GM21381 (cell line): ENCODE measurements around the gene XRCC1.
"Not testable (repeated sequence)": the region's sequence is repeated elsewhere in the genome, so short reads cannot be mapped to it uniquely, and the experiment has no call there.

Experiments used
- ATAC-seq: cut with Tn5 transposase; IDR thresholded peaks from one replicate; pipeline ENCODE4 v1.9.1; 2021; ENCODE audit warnings: mild to moderate bottlenecking, moderate library complexity; ENCODE audit not compliant: unreplicated experiment

Gene XRCC1

DNA sequence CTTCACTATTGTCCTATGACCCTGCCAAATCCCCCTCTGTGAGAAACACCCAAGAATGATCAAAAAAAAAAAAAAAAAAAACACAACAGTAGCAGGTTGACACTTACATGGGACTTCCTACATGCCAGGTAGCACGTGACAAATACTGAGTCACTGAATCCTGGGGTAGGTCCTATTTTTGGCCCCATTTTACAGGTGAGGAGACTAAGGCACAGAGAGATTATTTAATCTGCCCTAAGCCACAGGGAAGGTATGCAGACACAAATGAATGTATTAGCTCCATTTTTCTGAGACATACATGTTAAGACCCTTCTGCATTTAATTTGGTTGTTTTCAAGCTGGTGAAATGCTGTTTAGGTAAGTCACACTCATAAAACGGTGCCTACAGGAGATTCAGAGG is 26.6 kb downstream of the XRCC1 start:
- no peak for ATAC-seq

DNA sequence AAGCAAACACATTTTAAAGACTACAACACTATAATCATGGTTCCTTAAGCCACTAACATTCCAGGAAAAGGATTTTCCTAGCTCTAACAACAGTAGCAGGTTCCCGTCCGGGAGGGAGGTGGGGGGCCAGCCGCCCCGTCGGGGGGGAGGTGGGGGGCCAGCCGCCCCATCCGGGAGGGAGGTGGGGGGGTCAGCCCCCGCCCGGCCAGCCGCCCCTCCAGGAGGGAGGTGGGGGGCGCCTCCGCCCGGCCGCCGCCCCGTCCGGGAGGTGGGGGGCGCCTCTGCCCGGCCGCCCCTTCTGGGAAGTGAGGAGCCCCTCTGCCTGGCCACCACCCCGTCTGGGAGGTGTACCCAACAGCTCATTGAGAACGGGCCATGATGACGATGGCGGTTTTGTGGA is 27.4 kb downstream of the XRCC1 start:
- not testable (repeated sequence) for ATAC-seq

DNA sequence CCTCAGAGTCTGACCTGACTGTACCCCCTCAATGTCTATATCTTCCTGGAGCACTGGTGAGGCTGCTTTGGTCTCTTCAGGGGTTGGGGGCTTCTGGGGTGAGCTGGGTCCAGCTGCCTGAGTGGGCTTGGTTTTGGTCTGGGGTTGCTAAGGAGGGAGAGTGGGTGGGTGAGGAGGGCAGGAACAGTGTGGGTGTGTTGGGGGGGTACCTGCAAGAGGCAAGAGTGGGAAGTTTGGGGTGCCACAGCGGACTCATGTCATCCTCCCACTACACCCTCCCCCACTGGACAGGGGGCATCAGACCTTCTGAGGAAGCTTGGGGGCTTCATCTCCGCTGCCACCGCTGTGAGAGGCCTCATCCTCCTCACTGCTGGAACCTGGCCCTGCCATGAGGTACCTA is 28.7 kb downstream of the XRCC1 start:
- ATAC-seq: no peak

DNA sequence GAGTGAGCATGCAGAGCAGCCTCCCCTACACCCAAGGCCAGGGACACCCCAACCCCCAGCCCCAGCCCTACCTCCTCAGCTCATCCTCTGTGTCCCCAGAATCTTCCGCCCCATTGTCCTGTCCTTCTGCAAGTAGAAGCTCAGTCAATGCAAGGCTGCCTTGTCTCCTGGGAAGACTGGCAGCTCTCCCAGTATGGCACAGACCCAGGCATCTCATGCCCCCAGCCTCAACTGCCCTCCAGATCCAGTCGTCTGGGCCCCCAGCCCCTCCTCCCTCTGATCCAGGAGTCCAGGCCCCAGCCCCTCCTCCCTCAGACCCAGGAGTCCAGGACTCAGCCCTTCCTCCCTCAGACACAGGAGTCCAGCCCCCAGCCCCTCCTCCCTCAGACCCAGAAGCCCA is 29.3 kb downstream of the XRCC1 start:
- no peak for ATAC-seq

DNA sequence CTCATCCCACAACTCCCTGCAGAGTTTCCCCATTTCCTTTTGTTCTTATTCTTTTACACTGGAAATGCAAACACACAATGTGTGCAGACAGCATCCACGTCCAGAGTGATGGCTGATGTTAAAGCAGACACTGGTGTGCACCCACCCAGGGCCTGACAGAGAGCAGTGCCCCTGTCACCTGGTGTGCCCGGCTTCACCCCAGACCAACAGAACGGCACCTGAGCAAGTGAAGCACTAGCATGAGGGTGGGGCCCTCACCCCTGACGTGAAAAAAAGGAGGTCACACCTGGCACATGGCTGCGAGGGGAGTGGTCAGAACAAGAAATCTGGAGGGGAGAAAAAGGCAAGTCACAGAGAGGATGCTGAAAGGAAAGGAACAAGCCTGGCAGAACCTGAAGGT is 30.1 kb downstream of the XRCC1 start:
- ATAC-seq: no peak

DNA sequence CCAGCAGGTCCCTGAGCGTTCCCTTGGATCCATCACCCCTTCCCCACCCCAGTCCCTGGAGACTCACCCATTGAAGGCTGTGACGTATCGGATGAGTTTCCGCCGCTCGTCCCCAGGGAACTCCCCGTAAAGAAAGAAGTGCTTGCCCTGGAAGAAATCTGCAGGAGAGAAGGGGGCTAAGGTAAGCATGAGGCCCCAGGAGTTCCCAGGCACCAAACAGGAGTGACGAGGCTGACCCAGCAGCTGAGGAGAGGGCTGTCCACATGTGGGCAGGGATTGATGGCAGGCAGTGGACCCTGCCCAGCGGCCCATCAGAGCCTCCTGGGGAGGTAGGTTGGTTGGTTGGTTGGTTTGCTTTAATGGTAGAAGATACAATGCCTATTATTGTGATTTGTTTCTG is 31.2 kb downstream of the XRCC1 start:
- ATAC-seq: no peak

DNA sequence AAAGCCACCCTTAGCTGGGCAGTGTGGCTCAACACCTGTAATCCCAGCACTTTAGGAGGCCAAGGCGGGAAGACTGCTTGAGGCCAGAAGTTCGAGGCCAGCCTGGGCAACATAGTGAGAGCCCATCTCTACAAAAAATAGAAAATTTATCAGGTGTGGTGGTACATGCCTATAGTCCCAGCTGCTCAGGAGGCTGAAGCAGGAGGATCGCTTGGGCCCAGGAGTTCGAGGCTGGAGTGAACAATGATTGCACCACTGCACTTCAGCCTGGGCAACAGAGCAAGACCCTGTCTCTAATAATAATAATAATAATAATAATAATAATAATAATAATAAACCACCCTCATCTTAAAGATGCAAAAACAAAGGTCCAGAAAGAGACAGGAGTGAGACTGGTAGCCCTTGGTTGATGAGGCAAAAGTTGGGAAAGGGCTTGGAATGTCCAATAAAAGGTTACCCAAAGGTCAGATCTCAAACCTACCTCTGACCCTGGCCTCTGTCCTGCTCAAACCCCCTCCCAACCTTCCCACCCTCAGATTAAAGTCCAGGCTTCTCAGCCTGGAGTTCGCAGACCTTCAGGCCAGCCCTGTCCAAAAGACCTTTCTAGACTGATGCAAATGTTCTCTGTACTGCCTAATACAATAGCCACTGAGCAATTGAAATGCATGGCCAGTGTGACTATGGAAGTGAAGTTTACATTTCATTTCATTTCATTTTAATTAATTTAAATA is 33.2 kb downstream of the XRCC1 start:
- no peak for ATAC-seq

DNA sequence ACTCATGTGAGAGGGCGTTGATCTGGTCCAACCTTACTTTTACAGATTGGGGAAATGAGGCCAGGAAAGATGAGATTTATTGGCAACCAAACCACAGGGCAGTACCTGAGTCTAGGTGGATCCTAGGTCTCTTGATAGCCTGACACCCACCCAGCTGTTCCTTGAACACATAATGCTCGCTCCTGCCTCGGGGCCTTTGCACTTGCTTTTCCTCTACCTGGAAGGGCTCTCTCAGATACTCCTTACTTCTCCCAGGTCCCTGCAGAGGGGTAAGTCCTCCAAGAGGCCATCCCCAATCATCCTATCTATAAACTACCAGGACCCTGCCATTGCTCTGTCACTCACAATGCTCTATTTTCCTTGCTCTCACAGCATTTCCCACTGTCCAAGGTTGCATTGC is 34.9 kb downstream of the XRCC1 start:
- no peak for ATAC-seq

DNA sequence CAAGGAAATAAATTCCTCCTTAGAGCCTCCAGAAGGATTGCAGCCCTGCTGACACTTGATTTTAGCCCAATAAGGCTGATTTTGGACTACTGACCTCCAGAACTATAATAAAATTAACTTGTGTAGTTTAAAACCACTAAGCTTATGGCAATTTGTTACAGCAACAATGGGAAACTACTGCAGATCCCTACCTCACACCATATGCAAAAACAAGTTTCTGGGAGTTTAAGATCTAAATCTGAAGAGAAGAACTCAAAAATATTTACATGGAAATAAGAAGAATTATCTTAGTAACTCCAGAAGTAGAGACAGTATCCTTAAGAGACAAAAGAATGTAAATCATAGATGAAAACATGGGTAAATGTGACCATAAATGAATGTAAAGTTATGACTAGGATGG is 36.4 kb downstream of the XRCC1 start:
- no peak for ATAC-seq

DNA sequence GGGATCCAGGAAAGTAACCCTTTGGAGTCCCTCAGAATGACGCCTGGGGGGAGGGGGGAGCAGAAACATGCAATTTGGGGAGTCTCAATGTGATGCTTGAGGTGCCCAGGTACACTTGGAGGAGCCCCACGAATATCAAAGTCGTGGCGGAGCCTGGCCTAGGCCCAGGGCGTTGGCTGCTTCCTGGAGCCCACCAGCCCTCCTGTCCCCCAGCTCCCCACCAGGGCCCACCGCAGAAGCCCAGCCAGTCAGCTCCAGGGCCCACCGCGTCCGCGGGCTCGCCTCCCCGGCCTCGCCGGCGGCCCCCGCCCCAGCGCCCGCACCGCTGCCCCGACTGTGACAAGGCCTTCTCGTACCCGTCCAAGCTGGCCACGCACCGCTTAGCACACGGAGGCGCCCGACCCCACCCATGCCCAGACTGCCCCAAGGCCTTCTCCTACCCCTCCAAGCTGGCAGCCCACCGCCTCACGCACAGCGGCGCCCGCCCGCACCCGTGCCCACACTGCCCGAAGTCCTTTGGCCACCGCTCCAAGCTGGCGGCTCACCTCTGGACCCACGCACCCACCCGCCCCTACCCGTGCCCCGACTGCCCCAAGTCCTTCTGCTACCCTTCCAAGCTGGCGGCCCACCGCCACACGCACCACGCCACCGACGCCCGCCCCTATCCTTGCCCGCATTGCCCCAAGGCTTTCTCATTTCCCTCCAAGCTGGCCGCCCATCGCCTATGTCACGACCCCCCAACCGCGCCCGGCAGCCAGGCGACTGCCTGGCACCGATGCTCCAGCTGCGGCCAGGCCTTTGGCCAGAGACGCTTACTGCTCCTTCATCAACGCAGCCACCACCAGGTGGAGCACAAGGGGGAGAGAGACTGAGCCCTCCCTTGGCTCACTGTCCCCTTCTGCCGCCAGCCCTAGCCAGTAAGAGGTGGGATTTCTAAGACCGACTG is 40.2 kb downstream of the XRCC1 start:
- ATAC-seq: no peak

DNA sequence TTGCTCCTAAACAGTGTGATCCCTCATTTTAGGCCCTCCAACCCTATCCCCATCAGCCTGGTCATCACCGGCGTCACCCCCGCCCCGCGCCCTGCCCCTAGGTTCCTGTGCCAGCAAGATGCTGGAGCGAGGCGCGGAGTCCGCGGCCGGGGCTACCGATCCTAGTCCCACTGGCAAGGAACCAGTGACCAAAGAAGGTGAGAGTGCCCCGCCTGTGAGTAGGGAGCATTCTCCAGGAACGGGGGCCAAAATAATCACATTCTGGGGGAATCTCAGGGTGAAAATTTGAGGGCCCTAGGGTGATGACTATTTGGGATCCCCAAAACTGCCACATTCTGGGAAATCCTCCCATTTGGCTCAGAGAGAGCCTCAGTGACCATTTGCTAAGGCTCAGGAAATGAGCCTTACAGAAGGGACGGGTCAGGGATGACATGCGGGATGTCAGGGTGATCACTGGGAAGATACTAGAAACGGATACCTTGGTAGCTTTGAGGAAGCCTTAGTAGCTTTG is 41.0 kb downstream of the XRCC1 start:
- no peak for ATAC-seq

DNA sequence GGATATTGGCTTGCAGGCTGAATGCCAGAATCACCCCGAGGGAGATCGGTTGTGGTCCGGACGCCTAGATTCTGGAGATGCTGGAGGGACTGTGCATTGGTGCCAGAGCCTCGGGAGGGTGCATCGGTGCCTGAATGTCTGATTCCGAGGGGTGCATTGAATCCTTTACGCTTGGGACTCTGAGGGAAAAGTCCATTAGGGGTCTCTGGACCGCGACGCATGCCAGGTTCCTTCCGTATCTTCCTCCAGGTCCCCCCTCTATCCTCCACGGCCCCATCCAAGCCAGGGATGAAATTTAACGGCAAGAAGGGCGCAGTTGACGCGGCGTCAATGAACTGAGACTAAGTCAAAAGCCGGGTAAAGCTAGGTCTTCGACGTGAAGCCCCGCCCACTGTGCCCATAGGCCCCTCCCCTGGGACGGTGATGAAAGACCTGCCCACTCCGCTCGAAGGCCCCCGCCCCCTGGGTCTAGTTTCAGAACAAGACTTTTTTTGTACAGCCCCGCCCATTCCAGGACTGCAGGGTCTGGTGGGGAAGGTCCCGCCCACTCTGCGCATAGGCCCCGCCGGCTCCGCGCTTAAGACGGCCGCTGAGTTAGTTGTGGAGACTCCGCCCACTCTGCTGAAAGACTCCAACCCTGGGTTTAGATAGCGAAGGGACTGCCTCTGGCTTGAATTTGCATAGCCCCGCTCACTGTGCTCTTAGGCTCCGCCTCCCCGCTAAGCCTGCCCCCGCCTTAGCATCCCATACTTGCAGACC is 41.6 kb downstream of the XRCC1 start:
- ATAC-seq: peak; percentile 53

DNA sequence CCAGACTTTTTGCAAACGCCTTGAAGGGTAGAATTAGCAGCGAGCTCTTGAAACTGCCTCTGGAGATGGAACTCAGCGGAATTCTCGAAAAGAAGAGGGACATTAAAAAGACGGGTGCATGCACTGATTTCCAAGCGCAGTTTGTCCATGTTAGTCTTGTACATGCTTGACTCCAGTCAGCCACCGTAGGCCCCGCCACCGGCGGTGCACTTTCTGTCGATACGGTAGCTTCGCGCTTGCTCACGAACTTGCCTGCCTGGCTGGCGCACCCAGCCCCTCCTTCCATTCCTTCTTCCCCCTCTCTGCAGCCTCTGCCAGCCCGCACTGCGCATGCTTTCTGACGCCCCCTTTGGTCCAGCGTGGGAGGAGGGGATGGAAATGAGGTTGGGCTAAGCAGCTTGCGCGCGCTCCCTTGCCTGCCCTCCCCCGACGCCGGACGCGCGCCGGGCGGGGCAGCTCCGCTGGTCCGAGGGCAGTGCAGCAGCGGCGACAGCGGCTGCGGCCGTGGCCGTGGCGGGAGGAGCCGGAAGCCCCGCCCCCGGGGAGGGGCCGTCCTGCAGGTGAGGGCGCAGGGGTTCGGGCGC is 42.3 kb downstream of the XRCC1 start, which contains the start of gene ZNF575:
TSS of gene ZNF575 (plus strand) at position 227 of the 584 bp plus-strand sequence. CDS start 1,235 bp downstream, outside the sequence.
- ATAC-seq: peak; percentile 64

DNA sequence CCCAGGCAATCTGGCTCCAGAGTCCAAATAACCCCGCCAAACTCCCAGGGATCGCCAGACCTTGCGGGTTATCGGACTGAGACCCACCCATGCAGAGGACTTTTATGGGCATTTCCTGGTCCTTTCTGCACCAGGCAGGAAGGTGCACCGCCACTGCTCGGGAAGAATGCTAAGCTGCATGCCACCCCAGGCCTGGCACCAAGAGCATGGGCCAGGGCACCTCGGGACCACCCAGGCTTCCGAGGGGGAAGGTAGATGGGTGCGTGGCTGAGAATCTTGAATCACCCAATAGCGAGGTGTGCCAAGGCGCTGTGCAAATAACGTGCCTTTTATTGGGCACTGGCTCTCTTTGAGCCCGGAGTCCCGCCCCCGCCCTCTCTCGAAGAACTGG is 42.8 kb downstream of the XRCC1 start:
- ATAC-seq: no peak

DNA sequence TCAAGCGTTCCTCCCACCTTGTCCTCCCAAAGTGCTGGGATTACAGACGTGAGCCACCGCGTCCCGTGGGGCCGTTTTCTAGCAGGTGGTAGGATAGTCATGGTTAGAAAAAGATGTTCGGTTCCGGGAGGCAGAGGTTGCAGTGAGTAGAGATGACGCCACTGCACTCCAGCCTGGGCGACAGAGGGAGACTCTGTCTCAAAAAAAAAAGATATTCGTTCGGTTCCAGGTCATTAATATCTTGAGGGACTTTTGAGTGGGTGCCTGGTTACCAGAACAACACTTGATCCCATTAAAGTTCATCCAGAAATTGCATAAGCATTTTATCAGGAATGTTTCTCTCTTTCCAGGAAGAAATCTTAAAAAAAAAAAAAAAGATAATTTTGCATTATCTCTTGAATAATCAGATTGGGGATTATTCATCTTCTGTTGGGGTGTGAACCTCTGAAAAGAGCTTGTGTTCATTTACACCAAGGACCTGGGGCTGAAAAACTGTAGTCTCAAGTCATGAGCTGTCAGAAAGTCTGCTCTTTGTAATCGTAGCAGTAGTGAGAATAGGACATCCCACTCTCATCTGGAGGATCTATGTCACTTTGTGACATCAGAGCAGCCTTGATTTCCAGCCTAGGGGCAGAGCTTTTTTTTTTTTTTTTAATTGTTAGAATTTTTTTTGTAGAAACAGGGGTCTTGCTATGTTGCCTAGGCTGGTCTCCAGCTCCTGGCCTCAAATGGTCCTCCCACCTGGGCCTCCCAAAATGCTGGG is 47.3 kb downstream of the XRCC1 start:
- no peak for ATAC-seq

DNA sequence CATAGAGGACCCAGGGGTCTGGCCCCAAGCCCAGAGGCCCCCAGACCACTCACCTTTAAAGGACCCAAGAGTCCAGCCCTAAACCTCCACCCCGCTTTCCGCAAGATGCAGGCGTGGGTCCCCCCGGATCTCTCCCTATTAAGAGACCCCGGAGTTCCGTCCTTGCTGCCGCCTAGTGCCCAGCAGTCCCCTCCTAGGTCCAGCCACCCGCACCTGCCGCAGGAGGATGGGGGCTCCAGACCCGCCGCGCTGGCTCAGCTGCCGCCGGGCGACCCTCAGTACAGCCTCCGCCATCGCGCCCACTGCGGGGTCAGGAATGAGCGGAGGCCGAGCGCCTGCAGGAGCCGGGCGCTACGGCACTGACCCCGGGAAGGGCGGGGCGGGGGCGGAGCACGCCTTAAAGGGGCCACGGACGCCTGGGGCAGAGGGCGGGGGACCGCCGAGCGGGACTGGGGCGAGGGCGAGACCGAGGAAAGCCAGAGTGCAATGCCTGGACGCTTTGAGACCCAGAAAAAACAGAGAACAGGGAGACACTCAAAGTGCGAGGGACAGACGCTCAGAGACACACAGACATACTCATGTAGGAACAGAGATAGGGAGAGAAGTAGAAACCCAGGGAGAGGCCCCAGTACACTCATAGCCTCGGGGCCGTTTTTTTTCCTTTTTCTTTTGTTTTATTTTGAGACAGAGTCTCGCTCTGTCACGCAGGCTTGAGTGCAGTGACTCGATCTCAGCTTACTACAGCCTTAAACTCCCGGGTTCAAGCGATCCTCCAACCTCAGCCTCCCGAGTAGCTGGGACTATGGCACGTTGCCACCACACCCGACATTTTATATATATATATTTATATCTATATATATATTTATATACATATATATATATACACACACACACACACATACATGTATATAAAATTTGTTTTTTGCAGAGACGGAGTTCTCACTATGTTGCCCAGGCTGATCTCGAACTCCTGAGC is 48.2 kb downstream of the XRCC1 start, which contains the start of gene ETHE1:
TSS of gene ETHE1 (minus strand) at position 318 of the 976 bp plus-strand sequence. CDS start at position 294, 24 bp downstream.
- peak; percentile 75 for ATAC-seq

DNA sequence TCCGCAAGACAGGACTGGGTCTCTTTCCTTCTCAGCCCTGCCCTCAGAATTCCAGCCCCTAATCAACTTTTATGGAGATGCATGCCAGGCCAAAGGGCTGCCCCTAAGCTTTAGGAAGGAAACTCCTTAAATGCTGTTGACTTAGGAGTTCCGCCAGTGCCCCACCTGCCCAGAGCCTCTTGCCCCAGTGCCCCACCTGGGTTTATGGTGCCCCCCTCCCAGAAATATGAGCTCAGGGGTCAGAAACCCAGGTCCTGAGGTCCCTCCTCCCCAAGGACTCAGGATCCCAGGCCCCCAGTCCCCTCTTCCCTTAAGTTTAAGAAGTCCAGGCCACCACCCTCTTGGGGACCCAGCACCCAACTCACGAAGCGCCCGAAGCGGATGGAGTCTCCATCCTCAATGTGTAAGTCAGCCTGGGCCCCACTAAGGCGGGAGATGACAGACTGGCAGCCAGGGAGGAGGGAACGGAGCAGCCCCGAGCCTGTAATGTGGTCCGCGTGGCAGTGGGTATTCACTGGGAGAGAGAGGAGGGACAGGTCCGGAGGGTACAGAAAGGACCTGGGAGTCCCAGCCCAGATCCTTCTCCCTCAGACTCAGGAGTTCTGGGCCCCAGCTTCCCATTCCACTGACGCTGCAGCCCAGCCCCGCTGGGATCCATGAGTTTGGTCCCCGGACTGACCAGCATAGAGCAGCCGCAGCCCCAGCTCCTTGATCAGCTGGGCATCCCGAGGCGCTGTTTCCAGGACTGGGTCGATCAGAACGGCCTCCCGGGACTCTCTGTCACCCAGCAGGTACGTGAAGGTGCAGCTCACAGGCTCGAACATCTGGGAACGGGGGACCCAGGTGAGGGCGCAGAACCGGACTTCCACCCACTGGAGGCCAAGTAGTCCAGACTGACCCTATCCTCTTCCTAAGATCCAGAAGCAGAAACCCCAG is 49.2 kb downstream of the XRCC1 start:
- ATAC-seq: no peak
